Activated CD8-positive, alpha-beta memory T cell treated with anti-CD3 and anti-CD28 coated beads, Interleukin-2, amount 50 U/mL, for 1 hour (primary cell): ENCODE results near the gene ITGAL.

ENCODE experiments used
- DNase-seq: peaks from one replicate; pipeline ENCODE4 v3.0.0-alpha.2; 2020; ENCODE audit errors: extremely low read depth

The ITGAL gene

GRCh38 chr16:30567160-30567990, 94.8 kb downstream of the ITGAL start:
- no peak for DNase-seq

- no peak for DNase-seq
Measured at GRCh38 chr16:30567991-30568638, 95.6 kb downstream of the ITGAL start.

- DNase-seq: no peak
Measured at GRCh38 chr16:30569281-30569680, 96.7 kb downstream of the ITGAL start.

GRCh38 chr16:30569746-30570635, 97.4 kb downstream of the ITGAL start:
- DNase-seq: no peak

- no peak for DNase-seq
Measured at GRCh38 chr16:30570636-30571444, 98.3 kb downstream of the ITGAL start.

- peak; percentile 95 for DNase-seq
Measured at GRCh38 chr16:30571445-30572322, 99.1 kb downstream of the ITGAL start, which contains the start of gene ZNF688. Gene ZNF688, minus strand, starts transcription at chr16:30571714. Its CDS starts 85 bp downstream, at chr16:30571629.
